ENCODE measurements around the gene TEX10.
A peak's percentile ranks its signal among the peaks of the same experiment; 100 is the strongest.
"Not testable (repeated sequence)": the region's sequence is repeated elsewhere in the genome, so short reads cannot be mapped to it uniquely, and the experiment has no call there.

TEX10 gene

GRCh38 chr9:100352727-100353505 lies at the start of gene TEX10:
Gene TEX10, minus strand, starts transcription at chr9:100352942. Its CDS starts 3,579 bp downstream, at chr9:100349363.
- peak; percentile 78 for DNase-seq (ENCODE audit: low spot score)

- DNase-seq (ENCODE audit: low spot score): no peak
Measured at GRCh38 chr9:100401042-100401441, 48.3 kb upstream of the TEX10 start.

GRCh38 chr9:100397529-100398266 lies 45.0 kb upstream of the TEX10 start:
- no peak for DNase-seq (ENCODE audit: low spot score)

- DNase-seq (ENCODE audit: low spot score): no peak
Measured at GRCh38 chr9:100396769-100397168, 44.0 kb upstream of the TEX10 start.

- DNase-seq (ENCODE audit: low spot score): no peak
Measured at GRCh38 chr9:100394816-100395215, 42.1 kb upstream of the TEX10 start.

GRCh38 chr9:100394032-100394695 lies 41.4 kb upstream of the TEX10 start:
- no peak for DNase-seq (ENCODE audit: low spot score)

GRCh38 chr9:100392989-100393388 lies 40.2 kb upstream of the TEX10 start:
- not testable (repeated sequence) for DNase-seq (ENCODE audit: low spot score)

GRCh38 chr9:100379862-100380261 lies 27.1 kb upstream of the TEX10 start:
- no peak for DNase-seq (ENCODE audit: low spot score)

- no peak for DNase-seq (ENCODE audit: low spot score)
Measured at GRCh38 chr9:100377015-100377414, 24.3 kb upstream of the TEX10 start.

- no peak for DNase-seq (ENCODE audit: low spot score)
Measured at GRCh38 chr9:100375658-100376057, 22.9 kb upstream of the TEX10 start.

GRCh38 chr9:100372648-100373047 lies 19.9 kb upstream of the TEX10 start:
- DNase-seq (ENCODE audit: low spot score): no peak

GRCh38 chr9:100370064-100370723 lies 17.5 kb upstream of the TEX10 start:
- DNase-seq (ENCODE audit: low spot score): no peak

- DNase-seq (ENCODE audit: low spot score): no peak
Measured at GRCh38 chr9:100368672-100369071, 15.9 kb upstream of the TEX10 start.

GRCh38 chr9:100366121-100366520 lies 13.4 kb upstream of the TEX10 start:
- no peak for DNase-seq (ENCODE audit: low spot score)

GRCh38 chr9:100364013-100364412 lies 11.3 kb upstream of the TEX10 start:
- no peak for DNase-seq (ENCODE audit: low spot score)

- no peak for DNase-seq (ENCODE audit: low spot score)
Measured at GRCh38 chr9:100359057-100359456, 6.3 kb upstream of the TEX10 start.

- no peak for DNase-seq (ENCODE audit: low spot score)
Measured at GRCh38 chr9:100357501-100357900, 4.8 kb upstream of the TEX10 start.

GRCh38 chr9:100355561-100355960 lies 2.8 kb upstream of the TEX10 start:
- DNase-seq (ENCODE audit: low spot score): no peak

- DNase-seq (ENCODE audit: low spot score): no peak
Measured at GRCh38 chr9:100354121-100354800, 1.5 kb upstream of the TEX10 start.

GRCh38 chr9:100352201-100352726 lies 478 bp downstream of the TEX10 start:
- peak; percentile 24 for DNase-seq (ENCODE audit: low spot score)

GRCh38 chr9:100351508-100351907 lies 1.2 kb downstream of the TEX10 start:
- DNase-seq (ENCODE audit: low spot score): no peak

Measured in pons (tissue), 1 donor.